Measurements from ENCODE around the gene PPP1R12A. TPM values are rescaled to one million over a fixed set of nuclear protein-coding genes. Genes with fewer than 3 reads are reported as not detected.

The PPP1R12A gene
- total and polyA plus RNA-seq, 2 of the 4 experiments (the other 2 are of a cell fraction) = 47.7 to 112 TPM

- no peak overlapping the region for H4K91ac ChIP-seq (ENCODE audit: insufficient read depth, low read depth, low read length)
- no peak overlapping the region for H3K14ac ChIP-seq (replicated peaks; ENCODE audit: low read depth, low read length)
- H3K23ac ChIP-seq (ENCODE audit: low read depth, low read length) = no peak overlapping the region
- no peak overlapping the region for H4K5ac ChIP-seq (ENCODE audit: low read depth, low read length)
- H2BK15ac ChIP-seq (ENCODE audit: low read depth, low read length) = no peak overlapping the region
- H2AK9ac ChIP-seq (replicated peaks; ENCODE audit: low read depth, low read length, poor library complexity) = no peak overlapping the region
- no peak overlapping the region for H3K9ac ChIP-seq (ENCODE audit: low read depth, low read length)
- in situ Hi-C loops (cut with MboI; ENCODE audit: low sequenced_read_pairs) (no loop called here), dilution Hi-C loops (cut with HindIII; ENCODE audit: low sequenced_read_pairs, unreplicated experiment) (no loop called here), intact Hi-C loops (cut with micrococcal nuclease) (no loop called here)
- POLR2A ChIA-PET (ENCODE audit: unreplicated experiment) = no interaction called here
- H4K8ac ChIP-seq (ENCODE audit: low read depth in 2 of 2, low read length in 2 of 2) = no peak overlapping the region
- H3K56ac ChIP-seq (ENCODE audit: extremely low read depth, insufficient read depth, low read length) = no peak overlapping the region
- H3K4me3 ChIP-seq (ENCODE audit: insufficient read depth, low read depth, low read length) = no peak overlapping the region
- H3K9me1 ChIP-seq (ENCODE audit: insufficient read depth, low read length) = peaks cover 9% of the 10 kb centered on the region
- H3K27me3 ChIP-seq (ENCODE audit: control insufficient read depth, insufficient read depth, low read length) = no peaks in the 10 kb centered on the region
- ATAC-seq (ENCODE audit: low read depth) (no peak), DNase-seq (no peak)
- WGBS, 2 experiments (ENCODE audit: extremely low coverage in 2 of 2, insufficient read length in 1 of 2) = 100% methylated on average over 1 of the region's 5 CpGs; no CpG with 5 or more reads in 1 of the 2 experiments
- H3K4me1 ChIP-seq (ENCODE audit: control insufficient read depth, insufficient read depth, low read length) = peaks cover 2% of the 10 kb centered on the region
- peaks cover 10% of the 10 kb centered on the region for H3K9me3 ChIP-seq (ENCODE audit: control insufficient read depth, insufficient read depth, low read length)
- peaks cover 62 to 80% of the 10 kb centered on the region in 2 experiments for H3K79me1 ChIP-seq (ENCODE audit: low read depth in 1 of 2, low read length in 2 of 2)
- no peak overlapping the region for H2BK20ac ChIP-seq (ENCODE audit: low read depth, low read length)
- peaks cover 26% of the 10 kb centered on the region for H4K20me1 ChIP-seq (ENCODE audit: insufficient read depth, low read length)
- H2AK5ac ChIP-seq (ENCODE audit: low read depth, low read length) = no peak overlapping the region
- no peak overlapping the region for H3K4ac ChIP-seq (ENCODE audit: low read depth, low read length)
- no peak overlapping the region for H3K27ac ChIP-seq (ENCODE audit: insufficient read depth, low read length)
- no peak for TF ChIP-seq BHLHE40 (IDR thresholded peaks at IDR 0.05; ENCODE audit: low read depth, low read length)
- no peak for TF ChIP-seq RFX5 (IDR thresholded peaks at IDR 0.05; ENCODE audit: low read depth, low read length)
- TF ChIP-seq SMC3 (IDR thresholded peaks at IDR 0.05; ENCODE audit: low read depth, low read length) = no peak
- TF ChIP-seq FOS (IDR thresholded peaks at IDR 0.05; ENCODE audit: low read depth, low read length) = no peak
- TF ChIP-seq, protein P1, sequence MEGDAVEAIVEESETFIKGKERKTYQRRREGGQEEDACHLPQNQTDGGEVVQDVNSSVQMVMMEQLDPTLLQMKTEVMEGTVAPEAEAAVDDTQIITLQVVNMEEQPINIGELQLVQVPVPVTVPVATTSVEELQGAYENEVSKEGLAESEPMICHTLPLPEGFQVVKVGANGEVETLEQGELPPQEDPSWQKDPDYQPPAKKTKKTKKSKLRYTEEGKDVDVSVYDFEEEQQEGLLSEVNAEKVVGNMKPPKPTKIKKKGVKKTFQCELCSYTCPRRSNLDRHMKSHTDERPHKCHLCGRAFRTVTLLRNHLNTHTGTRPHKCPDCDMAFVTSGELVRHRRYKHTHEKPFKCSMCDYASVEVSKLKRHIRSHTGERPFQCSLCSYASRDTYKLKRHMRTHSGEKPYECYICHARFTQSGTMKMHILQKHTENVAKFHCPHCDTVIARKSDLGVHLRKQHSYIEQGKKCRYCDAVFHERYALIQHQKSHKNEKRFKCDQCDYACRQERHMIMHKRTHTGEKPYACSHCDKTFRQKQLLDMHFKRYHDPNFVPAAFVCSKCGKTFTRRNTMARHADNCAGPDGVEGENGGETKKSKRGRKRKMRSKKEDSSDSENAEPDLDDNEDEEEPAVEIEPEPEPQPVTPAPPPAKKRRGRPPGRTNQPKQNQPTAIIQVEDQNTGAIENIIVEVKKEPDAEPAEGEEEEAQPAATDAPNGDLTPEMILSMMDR (conservative IDR thresholded peaks at IDR 0.05; ENCODE audit: low read depth, low read length) = no peak
- no peak for TF ChIP-seq RAD21 (IDR thresholded peaks at IDR 0.05; ENCODE audit: low read length)
- TF ChIP-seq MXI1 (IDR thresholded peaks at IDR 0.05; ENCODE audit: borderline replicate concordance, low read depth, low read length) = no peak
- no peak for TF ChIP-seq CEBPB (IDR thresholded peaks at IDR 0.05; ENCODE audit: low read depth, low read length)
- no peak for TF ChIP-seq CHD1 (IDR thresholded peaks at IDR 0.05; ENCODE audit: low read depth, low read length)
- no peak overlapping the region for H3K18ac ChIP-seq (ENCODE audit: low read depth, low read length)
- H2BK5ac ChIP-seq (ENCODE audit: low read depth, low read length, poor library complexity, severe bottlenecking) = no peak overlapping the region
- H2AFZ ChIP-seq (replicated peaks; ENCODE audit: low read length, poor library complexity) = no peak overlapping the region
- peaks cover 15% of the 10 kb centered on the region for H3K36me3 ChIP-seq (ENCODE audit: control insufficient read depth, insufficient read depth, low read length)
- CTCF ChIA-PET = interaction anchor here (0.6 kb wide), 1 partner anchor 788 kb away, joined by 3 read pairs; no protein-coding TSS in a partner anchor
- BruUV-seq (replicated peaks) = no TSS peak
- no peak overlapping the region for H2BK120ac ChIP-seq (ENCODE audit: low read depth, low read length)
- H3K4me2 ChIP-seq (ENCODE audit: low read depth, low read length) = no peak overlapping the region
These were observed 97.3 kb downstream of the PPP1R12A start for GRCh38 chr12:79837575-79837974.
